Neural cell (in vitro differentiated cells): ENCODE measurements around the gene SCG5.

ENCODE experiments used
- CTCF ChIP-seq: fragments of 450-650 bp; IDR thresholded peaks from 2 replicates; pipeline ENCODE4 v1.5.1; 2014; ENCODE audit warnings: antibody characterized with exemption, mild to moderate bottlenecking, moderate library complexity; ENCODE audit not compliant: poor library complexity, severe bottlenecking
- EP300 ChIP-seq: fragments of 450-650 bp; conservative IDR thresholded peaks from 2 replicates; pipeline ENCODE4 v1.6.1; 2014; ENCODE audit warnings: antibody characterized with exemption, mild to moderate bottlenecking, moderate library complexity; ENCODE audit not compliant: poor library complexity, severe bottlenecking

- TF ChIP-seq EP300 (no peak), CTCF (no peak)
Observed at GRCh38 chr15:32691689-32692038, 50.2 kb downstream of the SCG5 start.
